Activated effector memory CD4-positive, alpha-beta T cell treated with Interleukin-2 at 50 U/mL for 16 hours (primary cell): ENCODE results near the gene CLEC11A.
"Not testable (repeated sequence)": the region's sequence is repeated elsewhere in the genome, so short reads cannot be mapped to it uniquely, and the experiment has no call there.

ENCODE experiments used
- DNase-seq: peaks from one replicate; pipeline ENCODE4 v3.0.0-alpha.2; 2020

The CLEC11A gene

DNA sequence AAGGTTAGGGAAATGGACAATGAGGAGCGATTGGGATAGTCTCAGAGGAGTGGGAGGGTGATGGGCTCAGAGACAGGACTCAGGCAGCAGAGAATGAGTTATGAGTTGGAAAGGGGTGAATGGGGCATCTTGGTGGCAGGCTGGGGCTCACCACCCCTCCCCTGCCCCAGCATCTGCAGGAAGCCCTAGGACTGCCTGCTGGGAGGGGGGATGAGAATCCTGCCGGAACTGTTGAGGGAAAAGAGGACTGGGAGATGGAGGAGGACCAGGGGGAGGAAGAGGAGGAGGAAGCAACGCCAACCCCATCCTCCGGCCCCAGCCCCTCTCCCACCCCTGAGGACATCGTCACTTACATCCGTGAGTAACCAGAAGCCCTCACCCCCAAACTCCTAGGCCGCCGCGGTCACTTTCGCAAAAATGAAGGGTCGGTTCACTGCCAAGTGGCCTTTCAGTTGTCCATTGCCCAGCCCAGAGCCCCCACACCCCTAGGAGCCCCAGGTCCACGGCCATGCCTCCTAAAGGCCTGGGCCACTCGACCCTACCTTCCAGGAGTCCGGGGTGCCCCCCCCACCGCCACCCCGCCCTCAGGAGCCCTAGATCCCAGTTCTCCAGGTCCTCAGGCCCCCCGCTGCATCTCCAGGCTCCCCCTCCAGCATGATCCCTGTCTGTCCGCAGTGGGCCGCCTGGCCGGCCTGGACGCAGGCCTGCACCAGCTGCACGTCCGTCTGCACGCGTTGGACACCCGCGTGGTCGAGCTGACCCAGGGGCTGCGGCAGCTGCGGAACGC lies 764 bp downstream of the CLEC11A start:
- DNase-seq = no peak

DNA sequence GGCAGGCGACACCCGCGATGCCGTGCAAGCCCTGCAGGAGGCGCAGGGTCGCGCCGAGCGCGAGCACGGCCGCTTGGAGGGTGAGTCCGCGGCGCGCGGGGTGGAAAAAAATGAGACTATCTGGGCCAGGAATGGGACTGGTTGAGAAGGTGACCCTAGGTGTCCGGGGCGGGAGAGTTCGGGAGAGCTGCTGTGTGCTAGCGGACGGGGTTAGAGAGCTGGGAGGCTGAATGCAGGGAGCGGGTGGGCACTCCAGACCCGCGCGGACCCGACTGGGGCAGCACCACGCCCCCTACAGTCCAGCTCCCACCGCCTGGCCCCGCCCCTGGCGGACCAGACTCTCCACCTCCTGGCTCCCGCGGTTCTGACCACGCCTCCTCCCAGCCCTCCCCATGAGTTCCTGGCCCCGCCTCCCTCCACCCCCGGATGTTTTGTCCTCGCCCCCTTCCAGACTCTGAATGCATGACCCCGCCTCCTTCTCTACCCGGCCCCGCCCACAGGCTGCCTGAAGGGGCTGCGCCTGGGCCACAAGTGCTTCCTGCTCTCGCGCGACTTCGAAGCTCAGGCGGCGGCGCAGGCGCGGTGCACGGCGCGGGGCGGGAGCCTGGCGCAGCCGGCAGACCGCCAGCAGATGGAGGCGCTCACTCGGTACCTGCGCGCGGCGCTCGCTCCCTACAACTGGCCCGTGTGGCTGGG lies 1.5 kb downstream of the CLEC11A start:
- peak; percentile 64 for DNase-seq

DNA sequence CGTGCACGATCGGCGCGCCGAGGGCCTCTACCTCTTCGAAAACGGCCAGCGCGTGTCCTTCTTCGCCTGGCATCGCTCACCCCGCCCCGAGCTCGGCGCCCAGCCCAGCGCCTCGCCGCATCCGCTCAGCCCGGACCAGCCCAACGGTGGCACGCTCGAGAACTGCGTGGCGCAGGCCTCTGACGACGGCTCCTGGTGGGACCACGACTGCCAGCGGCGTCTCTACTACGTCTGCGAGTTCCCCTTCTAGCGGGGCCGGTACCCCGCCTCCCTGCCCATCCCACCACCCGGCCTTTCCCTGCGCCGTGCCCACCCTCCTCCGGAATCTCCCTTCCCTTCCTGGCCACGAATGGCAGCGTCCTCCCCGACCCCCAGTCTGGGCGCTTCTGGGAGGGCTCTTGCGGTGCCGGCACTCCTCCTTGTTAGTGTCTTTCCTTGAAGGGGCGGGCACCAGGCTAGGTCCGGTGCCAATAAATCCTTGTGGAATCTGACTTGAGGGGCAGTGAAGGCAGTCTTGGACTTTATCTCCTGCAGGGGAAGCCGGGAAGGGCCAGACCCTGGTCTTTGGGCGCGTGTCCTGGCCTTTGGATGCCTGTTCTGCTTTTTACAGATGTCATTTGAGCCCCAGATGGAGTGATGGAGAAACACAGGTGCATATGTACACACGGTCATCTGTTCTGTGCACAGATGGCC lies 2.2 kb downstream of the CLEC11A start:
- no peak for DNase-seq

DNA sequence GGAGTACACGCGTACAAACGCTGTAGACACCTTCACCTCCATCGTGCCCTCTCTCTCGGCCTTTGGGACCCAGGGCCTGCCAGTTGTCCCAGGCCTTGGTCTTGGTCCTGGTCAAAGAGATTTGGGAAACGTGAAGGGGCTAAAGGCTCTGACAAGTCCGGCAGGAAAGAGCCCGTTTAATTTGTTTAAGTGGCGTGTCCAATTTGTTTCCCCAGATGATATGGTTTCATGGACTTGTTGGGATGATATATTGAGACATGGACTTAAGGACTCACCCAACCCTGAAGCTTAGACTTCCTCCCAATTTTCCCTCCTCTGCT lies 2.7 kb downstream of the CLEC11A start:
- DNase-seq = no peak

DNA sequence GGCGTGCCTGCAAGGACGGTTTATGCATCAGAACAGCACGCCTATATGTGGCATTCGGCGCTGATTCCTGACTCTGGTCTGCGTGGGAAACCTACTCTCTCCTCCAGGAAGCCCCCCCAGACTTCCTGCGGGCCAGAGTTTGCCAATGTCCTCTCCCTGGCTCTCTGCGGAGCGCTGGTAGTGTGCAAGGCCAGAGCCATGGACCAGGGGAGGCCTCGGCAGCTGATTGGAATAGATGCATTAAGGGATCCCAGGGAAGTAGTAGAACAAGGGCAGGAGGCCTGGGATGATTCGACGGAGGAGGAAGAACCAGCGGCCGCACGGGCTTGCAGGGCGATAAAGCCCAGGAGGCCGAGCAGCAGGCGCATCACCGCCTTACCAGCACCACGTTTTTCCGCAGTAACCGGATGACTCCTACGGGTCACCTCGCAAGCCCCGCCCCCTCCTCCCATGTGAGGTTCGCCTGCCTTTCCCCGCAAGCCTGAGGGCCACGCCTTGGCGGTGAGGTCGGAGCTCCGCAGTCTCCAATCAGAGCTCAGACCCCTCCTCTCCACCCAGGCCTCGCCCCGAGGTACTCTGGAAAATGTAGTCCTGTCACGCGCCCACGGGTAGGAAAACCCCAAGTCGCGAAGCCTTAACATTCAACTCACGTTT lies 5.0 kb downstream of the CLEC11A start:
- DNase-seq = no peak

DNA sequence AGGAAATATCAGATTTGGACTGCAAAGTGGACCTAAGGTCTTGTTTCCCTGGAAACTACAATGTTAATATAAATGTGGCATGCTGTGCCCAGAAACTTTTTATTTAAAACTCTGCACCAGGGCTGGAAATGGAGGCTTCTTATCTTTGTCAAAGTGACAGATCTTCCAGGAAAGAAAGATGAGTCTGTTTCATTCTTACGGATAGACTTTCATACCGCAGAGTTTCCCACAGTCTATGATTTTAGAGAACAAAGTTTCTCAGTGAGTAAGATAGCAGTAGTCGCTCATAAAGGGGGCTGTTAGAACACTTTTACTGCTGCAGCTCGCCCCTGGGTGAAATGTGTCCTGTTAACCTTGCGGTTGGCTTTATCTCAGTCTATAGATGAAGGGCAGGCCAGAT lies 6.7 kb downstream of the CLEC11A start:
- DNase-seq = no peak

DNA sequence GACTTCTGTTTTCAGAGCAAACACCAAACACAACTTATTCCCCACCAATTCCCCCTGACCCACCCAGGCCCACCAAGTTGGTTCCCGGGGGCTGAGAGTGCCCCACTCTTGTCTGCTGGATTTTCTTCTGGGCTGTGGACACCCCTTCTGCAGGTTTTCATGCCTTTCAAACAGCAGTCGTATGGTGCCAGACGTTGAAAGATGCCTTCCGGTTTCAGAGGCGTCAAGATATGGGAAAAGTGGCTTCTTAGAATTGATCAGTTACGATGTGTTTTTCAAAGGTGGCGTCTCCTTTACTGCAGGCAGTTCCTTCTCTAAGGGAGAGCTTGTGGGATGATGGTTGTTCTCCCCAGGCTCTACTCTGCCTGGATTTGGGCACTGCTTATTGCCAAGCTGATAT lies 12.7 kb downstream of the CLEC11A start:
- DNase-seq = no peak

DNA sequence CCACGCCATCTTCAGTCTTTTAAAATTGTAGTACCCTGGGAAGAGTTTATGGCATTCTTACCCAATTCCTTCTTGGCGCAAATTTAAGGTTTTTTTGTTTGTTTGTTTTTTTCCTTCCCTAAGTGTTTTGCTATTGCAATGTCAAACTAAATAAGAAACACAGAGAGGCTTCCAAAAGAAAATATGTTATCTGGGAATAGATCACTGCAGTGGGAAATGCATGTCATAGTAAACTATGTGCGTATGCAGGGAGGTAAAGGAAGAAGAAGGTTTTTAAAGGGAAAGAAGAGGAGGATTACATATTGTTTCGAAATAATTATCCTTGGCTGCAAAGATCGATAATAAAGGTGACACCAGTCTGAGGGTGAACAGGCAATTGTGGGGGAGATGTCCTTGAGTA lies 13.2 kb downstream of the CLEC11A start:
- no peak for DNase-seq

DNA sequence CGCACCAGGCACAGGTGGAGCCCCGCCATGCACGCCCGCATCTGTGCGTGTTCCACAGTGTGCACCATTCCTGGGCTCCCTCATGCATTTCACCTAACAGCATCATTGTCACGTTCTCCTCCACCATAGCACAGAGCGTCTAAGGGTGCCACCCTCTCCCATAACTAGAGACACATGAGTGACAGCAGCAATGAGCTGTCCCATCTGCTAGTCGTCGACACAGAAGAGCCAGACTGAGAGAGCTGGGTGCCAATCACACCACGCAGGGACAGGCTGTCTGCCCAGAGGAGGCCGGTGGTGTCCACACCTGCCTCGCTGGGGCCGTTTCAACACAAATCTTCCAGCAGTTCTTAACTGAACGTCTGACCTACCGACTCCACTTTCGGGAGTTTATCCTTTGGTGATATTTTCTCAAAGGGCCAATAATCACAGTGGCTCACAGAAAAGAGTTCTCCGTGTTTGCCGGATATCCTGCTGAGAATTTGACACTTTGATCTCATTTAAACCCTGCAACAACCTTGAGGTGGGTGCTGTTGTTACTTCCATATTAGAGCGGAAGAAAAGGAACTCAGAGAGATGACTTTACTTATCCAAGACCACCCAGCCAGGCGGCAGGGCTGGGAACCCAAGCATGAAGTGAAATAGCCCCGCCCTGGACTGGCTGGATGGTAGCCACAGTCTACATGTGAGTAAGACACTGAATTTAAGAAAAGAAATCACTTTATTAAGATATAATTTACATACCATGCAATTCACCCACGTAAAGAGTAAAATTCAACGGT lies 16.2 kb downstream of the CLEC11A start:
- no peak for DNase-seq

DNA sequence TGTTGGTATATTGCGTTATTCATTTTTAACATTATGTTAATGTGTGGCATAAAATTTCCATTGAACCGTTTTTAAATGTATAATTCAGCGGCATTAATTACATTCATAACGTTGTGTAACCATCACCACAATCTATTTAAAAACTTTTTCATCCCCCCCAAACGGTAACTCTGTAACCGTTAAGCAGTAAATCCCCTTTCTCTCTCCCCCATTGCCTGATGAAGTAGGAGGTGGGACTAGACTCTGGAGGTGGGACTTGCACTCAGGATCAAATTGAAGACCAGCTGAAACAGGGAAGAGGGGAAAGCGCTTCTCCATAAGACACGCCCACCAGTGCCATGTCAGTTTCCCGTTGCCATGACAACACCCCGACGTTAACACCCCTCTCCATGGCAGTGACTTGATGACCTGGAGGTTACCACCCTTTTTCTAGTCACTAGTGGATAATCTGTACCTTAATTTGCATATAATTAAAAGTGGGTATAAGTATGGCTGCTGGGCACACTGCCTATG lies 16.8 kb downstream of the CLEC11A start:
- no peak for DNase-seq

DNA sequence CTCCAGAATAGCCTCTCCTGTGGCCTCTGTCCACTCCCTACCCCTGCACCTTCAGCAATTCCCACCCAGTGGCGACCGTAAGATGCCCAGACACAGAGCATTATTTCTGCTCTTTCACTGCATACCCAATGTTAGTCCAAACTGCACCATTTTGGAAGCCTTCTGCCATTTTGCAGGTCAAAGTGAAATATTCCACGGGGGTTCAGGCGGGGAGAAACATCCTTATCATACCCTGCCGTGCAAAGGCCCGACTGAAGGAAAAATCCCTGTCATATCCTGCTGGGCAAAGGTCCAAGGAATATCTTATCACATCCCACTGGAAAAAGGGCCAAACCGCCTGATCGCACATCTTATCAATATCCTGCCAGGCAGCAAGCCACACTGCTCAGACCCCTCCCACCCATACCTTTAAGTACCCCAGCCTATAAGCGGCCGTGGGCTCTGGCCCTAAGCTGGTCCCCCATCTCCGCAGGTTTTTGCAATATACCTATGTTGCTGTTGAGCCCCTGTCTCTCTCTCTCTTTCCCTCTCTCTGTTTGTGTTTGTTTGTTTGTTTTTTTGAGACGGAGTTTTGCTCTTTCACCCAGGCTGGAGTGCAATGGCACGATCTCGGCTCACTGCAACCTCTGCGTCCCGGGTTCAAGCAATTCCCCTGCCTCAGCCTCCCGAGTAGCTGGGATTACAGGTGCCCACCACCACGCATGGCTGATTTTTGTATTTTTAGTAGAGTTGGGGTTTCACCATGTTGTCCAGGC lies 18.2 kb downstream of the CLEC11A start:
- DNase-seq = no peak

DNA sequence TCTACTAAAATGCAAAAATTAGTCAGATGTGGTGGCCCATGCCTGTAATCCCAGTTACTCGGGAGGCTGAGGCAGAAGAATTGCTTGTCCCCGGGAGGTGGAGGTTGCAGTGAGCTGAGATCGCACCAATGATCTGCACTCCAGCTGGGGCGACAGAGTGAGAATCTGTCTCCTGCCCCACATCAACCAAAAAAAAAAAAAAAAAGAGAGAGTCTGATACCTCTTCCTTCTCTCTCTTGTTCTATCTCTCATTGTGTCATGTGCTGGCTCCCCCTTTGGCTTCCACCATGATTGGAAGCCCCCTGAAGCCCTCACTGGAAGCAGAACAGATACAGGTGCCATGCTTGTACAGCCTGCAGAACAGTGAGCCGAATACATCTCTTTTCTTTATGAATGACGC lies 20.4 kb downstream of the CLEC11A start:
- no peak for DNase-seq

DNA sequence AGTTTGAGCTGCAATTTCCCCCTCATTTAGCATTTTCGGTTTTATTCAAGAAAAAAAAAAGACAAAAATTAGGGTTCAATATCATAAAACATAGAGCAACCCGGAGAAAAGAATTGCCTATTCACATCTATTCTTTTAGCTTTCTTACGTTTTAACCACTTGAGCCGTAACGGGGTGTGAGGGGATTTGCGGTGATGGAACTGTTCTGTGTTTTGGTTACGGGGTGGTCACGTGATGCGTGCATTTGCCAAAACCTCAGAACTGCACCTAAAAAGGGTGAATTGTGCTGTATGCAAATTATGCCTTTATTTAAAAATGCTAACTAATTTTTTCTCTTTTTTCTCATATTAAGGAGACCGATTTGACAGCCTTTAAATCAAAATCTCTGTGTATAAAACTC lies 22.1 kb downstream of the CLEC11A start:
- DNase-seq = no peak

DNA sequence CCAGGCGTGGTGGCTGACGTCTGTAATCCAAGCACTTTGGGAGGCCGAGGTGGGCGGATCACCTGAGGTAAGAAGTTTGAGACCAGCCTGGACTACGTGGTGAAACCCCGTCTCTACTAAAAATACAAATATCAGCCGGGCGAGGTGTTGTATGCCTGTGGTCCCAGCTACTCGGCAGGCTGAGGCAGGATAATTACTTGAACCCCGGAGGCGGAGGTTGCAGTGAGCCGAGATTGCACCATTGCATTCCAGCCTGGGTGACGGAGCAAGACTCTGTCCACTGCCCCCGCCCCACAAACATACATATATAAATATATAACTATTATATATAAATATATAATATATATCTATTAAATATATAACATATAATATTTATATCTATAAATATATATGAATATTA lies 24.0 kb downstream of the CLEC11A start:
- DNase-seq = not testable (repeated sequence)

DNA sequence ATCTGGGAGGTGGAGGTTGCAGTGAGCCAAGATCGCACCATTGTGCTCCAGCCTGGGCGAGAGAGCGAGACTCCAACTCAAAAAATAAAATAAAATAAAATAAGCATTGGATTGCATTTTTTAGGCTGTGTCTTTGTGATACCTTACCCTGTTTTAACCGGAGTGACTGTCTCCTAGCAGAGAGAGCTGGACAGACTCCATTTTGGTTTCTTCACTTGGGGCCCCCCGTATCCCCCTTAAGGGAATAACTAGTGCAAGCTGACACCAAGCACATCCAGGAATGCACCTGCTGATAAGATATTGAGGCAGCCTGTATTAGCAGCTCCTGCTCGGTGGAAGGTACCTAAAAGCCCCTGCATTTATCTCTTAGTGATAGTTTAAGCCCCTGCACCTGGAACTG lies 26.3 kb downstream of the CLEC11A start:
- no peak for DNase-seq

DNA sequence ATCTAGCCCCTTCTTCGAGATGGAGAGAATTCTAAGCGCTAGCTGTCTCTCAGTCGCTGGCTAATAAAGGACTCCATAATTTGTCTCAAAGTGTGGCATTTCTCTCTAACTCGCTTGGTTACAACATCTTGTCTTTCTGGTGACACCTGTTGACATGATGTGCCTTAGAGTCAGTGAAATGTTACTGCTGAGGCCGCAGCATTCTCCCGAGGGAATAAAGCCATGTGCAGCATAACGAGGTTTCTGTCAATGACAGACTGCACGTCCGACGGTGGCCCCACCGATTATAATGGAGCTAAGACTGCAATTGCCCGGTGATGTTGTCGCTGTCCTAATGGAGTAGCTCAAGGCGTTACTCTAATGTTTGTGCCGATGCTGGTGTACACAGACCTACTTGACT lies 26.8 kb downstream of the CLEC11A start:
- DNase-seq = no peak

DNA sequence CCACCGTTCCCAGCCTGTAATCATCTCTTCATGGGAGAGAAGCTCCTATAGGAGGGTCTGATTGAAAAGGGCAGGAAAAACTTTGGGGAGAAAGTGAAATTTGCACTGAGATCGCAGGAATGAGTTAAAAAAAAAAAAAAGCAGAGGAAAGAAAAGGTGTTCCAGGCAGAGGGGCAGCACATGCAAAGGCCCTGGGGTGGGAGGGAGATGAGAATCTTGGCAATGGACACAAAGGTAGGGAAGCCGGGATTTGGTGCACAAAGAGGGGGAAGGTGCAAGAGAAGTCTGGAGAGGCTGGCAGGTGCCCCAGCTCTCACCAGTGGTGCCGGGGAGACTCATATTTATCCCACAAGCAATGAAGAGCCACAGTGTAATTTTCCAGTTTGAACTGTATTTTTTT lies 30.7 kb downstream of the CLEC11A start:
- no peak for DNase-seq

DNA sequence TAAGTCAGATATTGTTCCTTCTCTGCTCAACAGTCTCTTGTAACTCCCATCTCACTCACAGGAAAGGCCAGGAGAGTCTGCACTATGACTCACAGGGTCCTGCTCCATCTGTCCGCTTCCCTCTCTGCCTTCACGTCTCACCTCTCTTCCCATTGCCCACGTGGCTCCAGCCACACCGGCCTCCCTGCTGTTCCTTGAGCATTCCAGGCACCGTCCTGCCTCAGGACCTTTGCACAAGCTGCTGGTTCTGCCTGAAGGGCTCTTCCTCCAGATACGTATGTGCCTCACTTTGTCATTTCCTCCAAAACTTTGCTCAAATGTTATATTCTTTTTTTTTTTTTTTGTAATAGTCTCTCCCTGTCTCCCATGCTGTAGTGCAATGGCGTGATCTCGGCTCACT lies 33.1 kb downstream of the CLEC11A start:
- DNase-seq = not testable (repeated sequence)

DNA sequence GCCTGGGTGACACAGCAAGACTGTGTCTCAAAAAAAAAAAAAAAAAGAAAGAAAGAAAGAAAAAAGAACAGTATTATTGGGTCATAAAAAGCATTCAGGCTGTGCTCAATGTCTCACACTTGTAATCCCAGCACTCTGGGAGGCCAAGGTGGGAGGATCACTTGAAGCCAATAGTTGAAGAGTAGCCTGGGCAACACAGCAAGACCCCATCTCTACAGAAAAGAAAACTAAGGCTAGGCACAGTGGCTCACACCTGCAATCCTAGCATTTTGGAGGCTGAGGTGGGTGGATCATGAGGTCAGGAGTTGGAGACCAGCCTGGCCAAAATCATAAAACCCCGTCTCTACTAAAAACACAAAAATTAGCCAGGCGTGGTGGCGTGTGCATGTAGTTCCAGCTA lies 34.5 kb downstream of the CLEC11A start:
- not testable (repeated sequence) for DNase-seq

DNA sequence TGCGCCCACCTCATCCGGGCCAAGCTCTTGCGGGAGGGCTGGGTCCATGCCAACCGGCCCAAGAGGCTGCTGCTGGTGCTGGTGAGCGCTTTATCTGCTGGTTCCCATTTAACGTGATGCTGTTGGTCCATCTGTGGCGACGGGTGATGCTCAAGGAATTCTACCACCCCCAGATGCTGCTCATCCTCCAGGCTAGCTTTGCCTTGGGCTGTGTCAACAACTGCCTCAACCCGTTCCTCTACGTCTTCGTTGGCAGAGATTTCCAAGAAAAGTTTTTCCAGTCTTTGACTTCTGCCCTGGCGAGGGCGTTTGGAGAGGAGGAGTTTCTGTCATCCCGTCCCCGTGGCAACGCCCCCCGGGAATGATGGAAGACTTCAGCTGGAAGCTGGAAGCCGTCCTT lies 35.9 kb downstream of the CLEC11A start:
- DNase-seq = not testable (repeated sequence)

DNA sequence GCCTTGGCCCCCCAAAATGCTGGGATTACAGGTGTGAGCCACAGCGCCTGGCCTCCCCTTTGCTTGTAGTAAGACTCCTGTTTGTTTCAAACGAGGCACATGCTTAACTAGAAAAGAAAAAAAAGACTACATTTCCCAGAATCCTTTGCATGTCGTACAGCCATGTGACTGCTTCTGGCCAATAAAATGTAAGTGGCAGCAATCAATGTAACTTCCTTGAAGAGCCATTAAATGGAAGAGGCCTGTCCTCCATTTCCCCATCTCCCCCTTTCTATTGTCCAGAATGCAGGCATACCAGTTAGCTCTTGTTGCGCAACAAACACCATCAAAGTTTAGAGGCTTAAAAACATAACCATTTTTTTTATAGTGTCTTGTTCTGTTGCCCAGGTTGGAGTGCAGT lies 36.7 kb downstream of the CLEC11A start:
- no peak for DNase-seq

DNA sequence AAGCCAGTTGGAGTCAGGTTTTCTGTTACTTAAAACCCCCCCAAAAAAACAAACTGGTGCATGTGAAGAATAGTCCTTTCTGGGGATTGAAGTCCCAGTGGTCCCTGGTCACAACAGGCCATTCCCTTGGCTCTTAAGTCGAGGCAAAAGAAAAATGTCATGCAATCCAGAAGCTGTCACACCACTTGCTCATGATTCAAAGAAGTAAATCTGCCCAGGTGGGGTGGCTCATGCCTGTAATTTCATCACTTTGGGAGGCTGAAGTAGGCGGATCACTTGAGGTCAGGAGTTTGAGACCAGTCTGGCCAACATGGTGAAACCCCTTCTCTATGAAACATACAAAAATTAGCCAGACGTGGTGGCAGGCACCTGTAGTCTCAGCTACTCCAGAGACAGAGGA lies 38.3 kb downstream of the CLEC11A start:
- not testable (repeated sequence) for DNase-seq
